ENCODE measurements around the gene CPVL. TPM values are rescaled to one million over a fixed set of nuclear protein-coding genes. Genes with fewer than 3 reads are reported as not detected.
A peak's percentile ranks its signal among the peaks of the same experiment; 100 is the strongest.

The CPVL gene
- total RNA-seq, 2 experiments from 2014 or later, result not detected

DNA sequence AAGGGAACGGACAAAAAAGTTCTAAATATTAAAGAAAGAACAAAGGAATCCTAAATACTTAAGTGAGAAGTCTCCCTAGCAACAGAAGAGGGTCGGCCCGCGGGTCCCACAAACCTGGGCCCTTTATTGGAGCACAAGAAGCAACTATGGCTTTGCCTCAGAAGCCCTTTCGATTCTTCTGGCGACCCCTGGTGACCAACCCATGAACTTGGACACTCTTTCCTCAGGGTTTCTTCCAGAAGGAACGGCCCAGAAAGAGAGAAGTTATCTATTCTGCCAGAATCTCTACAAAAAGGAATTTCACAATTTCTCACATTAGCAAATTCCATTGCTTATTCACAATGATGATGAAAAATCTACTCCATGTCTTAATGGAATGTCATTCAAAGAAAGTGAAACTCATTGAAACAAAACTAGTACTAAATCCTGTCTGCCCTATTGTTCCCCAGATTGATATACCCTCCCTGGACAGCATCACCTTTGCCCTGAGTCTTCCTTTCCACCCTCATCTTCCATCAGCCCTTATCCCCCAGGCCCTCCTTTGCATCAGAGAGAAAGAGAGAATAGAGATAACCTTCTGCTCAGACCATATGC lies 43.7 kb downstream of the CPVL start:
- Histone ChIP-seq H3K4me2 (ENCODE audit: low read length) (no peak overlapping the region), H3K27ac (ENCODE audit: low read depth, low read length, poor library complexity, severe bottlenecking) (no peak overlapping the region), H3K79me2 (ENCODE audit: insufficient read depth, low read depth, low read length) (no peaks in the 10 kb centered on the region), H3K4me1 (ENCODE audit: insufficient read depth, low read length, poor library complexity, severe bottlenecking) (no peaks in the 10 kb centered on the region), H3K4me3 (ENCODE audit: low read depth, low read length, poor library complexity, severe bottlenecking) (no peak overlapping the region), H3K9me3 (ENCODE audit: low read length) (no peaks in the 10 kb centered on the region), H4K20me1 (ENCODE audit: insufficient read depth, low read length) (no peaks in the 10 kb centered on the region), H3K9me2 (ENCODE audit: insufficient read depth, low read length) (no peaks in the 10 kb centered on the region), H3K36me3 (ENCODE audit: insufficient read depth, low read length) (no peaks in the 10 kb centered on the region), H2AFZ (ENCODE audit: low read length) (no peak overlapping the region)
- DNase-seq (ENCODE audit: low spot score), result peak; percentile 20
- intact Hi-C loops (cut with micrococcal nuclease; ENCODE audit: unreplicated experiment), result loop anchor here (1.0 kb wide), 1 partner anchor 180 kb away; no protein-coding TSS in a partner anchor
- POLR2A ChIA-PET, result interaction anchor here (0.6 kb wide), 2 partner anchors 8 to 16 kb away, joined by 3 read pairs; no protein-coding TSS in a partner anchor
- TF ChIP-seq, protein P1, sequence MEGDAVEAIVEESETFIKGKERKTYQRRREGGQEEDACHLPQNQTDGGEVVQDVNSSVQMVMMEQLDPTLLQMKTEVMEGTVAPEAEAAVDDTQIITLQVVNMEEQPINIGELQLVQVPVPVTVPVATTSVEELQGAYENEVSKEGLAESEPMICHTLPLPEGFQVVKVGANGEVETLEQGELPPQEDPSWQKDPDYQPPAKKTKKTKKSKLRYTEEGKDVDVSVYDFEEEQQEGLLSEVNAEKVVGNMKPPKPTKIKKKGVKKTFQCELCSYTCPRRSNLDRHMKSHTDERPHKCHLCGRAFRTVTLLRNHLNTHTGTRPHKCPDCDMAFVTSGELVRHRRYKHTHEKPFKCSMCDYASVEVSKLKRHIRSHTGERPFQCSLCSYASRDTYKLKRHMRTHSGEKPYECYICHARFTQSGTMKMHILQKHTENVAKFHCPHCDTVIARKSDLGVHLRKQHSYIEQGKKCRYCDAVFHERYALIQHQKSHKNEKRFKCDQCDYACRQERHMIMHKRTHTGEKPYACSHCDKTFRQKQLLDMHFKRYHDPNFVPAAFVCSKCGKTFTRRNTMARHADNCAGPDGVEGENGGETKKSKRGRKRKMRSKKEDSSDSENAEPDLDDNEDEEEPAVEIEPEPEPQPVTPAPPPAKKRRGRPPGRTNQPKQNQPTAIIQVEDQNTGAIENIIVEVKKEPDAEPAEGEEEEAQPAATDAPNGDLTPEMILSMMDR (conservative IDR thresholded peaks at IDR 0.05; ENCODE audit: low read length), result peak; percentile 70
- TF ChIP-seq EZH2phosphoT487 (IDR thresholded peaks at IDR 0.05; ENCODE audit: borderline replicate concordance, low read depth, low read length), result no peak
- CTCF ChIA-PET (ENCODE audit: unreplicated experiment), result no interaction called here
- no TSS peak for BruUV-seq (replicated peaks)

DNA sequence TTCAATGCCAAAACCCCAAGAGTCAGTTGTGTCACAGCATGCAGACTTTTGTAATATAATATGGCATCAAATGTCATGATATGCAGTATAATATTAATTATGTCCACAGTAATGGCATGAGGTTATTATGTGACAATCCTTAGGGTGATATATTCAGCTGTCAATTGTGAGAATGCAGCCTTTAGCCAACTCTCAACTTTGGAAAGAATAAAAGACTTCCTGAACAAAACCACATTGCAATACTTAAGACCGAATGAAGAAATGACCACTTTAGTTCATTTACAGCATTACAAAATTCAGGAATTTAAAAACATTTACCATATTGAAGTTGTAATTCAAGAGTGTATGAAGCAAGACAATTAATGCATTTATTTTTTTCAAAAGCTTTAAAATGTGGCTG lies 45.4 kb downstream of the CPVL start:
- H4K20me1 ChIP-seq (ENCODE audit: insufficient read depth, low read length), result no peaks in the 10 kb centered on the region
- no peaks in the 10 kb centered on the region for H3K9me3 ChIP-seq (ENCODE audit: low read length)
- no peak overlapping the region for H3K4me2 ChIP-seq (ENCODE audit: low read length)
- no peaks in the 10 kb centered on the region for H3K79me2 ChIP-seq (ENCODE audit: insufficient read depth, low read depth, low read length)
- H3K4me1 ChIP-seq (ENCODE audit: insufficient read depth, low read length, poor library complexity, severe bottlenecking), result no peaks in the 10 kb centered on the region
- POLR2A ChIA-PET, result no interaction called here
- no peak for TF ChIP-seq EZH2phosphoT487 (IDR thresholded peaks at IDR 0.05; ENCODE audit: borderline replicate concordance, low read depth, low read length)
- TF ChIP-seq, protein P1 (conservative IDR thresholded peaks at IDR 0.05; ENCODE audit: low read length), result no peak
- no peaks in the 10 kb centered on the region for H3K9me2 ChIP-seq (ENCODE audit: insufficient read depth, low read length)
- CTCF ChIA-PET (ENCODE audit: unreplicated experiment), result no interaction called here
- H2AFZ ChIP-seq (ENCODE audit: low read length), result no peak overlapping the region
- no peak overlapping the region for H3K27ac ChIP-seq (ENCODE audit: low read depth, low read length, poor library complexity, severe bottlenecking)
- no TSS peak for BruUV-seq (replicated peaks)
- H3K4me3 ChIP-seq (ENCODE audit: low read depth, low read length, poor library complexity, severe bottlenecking), result no peak overlapping the region
- no peak for DNase-seq (ENCODE audit: low spot score)
- intact Hi-C loops (cut with micrococcal nuclease; ENCODE audit: unreplicated experiment), result no loop called here
- no peaks in the 10 kb centered on the region for H3K36me3 ChIP-seq (ENCODE audit: insufficient read depth, low read length)
